ENCODE results near the gene HNRNPF. TPM values are rescaled to one million over a fixed set of nuclear protein-coding genes. Genes with fewer than 3 reads are reported as not detected.

HNRNPF gene
- total and polyA plus RNA-seq, 2 of the 8 experiments (the other 6 are each of a cell fraction or from before 2014, with no cell fraction given), result 209 to 389 TPM

GRCh38 chr10:43396061-43396927 is 12.7 kb downstream of the HNRNPF start (continued):
- TF ChIP-seq MAFK (IDR thresholded peaks at IDR 0.05; ENCODE audit: low read depth, low read length) (no peak), NANOG (IDR thresholded peaks at IDR 0.05; ENCODE audit: insufficient read depth, low read depth, low read length, poor library complexity, severe bottlenecking) (no peak), EP300 (IDR thresholded peaks at IDR 0.05; ENCODE audit: borderline replicate concordance in 1 of 2, low read depth in 2 of 2, low read length in 2 of 2) (no peak), ATF2 (IDR thresholded peaks at IDR 0.05; ENCODE audit: low read length) (no peak), HDAC6 (IDR thresholded peaks at IDR 0.05; ENCODE audit: low read depth, low read length) (no peak), GABPA (IDR thresholded peaks at IDR 0.05; ENCODE audit: borderline replicate concordance, insufficient read depth, low read length) (no peak), BRCA1 (IDR thresholded peaks at IDR 0.05; ENCODE audit: low read depth, low read length) (no peak), RAD21 (IDR thresholded peaks at IDR 0.05 in 1 of 2, conservative IDR thresholded peaks at IDR 0.05 in 1 of 2; ENCODE audit: low read depth in 2 of 2, low read length in 2 of 2) (no peak), TAF1 (IDR thresholded peaks at IDR 0.05; ENCODE audit: low read depth, low read length) (peak; percentile 69), SP4 (IDR thresholded peaks at IDR 0.05; ENCODE audit: low read length) (no peak), POLR2AphosphoS5 (IDR thresholded peaks at IDR 0.05; ENCODE audit: low read depth, low read length) (peak; percentile 65), SP2 (IDR thresholded peaks at IDR 0.05; ENCODE audit: low read length) (no peak), CHD1 (IDR thresholded peaks at IDR 0.05; ENCODE audit: low read depth, low read length) (no peak), TCF12 (IDR thresholded peaks at IDR 0.05; ENCODE audit: low read depth, low read length) (no peak), POLR2A (IDR thresholded peaks at IDR 0.05; ENCODE audit: control extremely low read depth in 1 of 2, low read depth in 2 of 2, low read length in 2 of 2) (peak; percentile 55 to 59), SUZ12 (IDR thresholded peaks at IDR 0.05; ENCODE audit: low read length) (no peak), POU5F1 (IDR thresholded peaks at IDR 0.05; ENCODE audit: low read depth, low read length) (no peak), CBX8 (IDR thresholded peaks at IDR 0.05; ENCODE audit: borderline replicate concordance, low read depth, low read length) (no peak), USF2 (IDR thresholded peaks at IDR 0.05; ENCODE audit: low read length) (no peak), SRF (IDR thresholded peaks at IDR 0.05; ENCODE audit: low read depth, low read length) (no peak), KDM4A (IDR thresholded peaks at IDR 0.05; ENCODE audit: low read depth, low read length, severe bottlenecking) (peak; percentile 13)

Measured in H1 (cell line).